HCT116 (cell line): ENCODE measurements around the gene MRPS35. TPM values are rescaled to one million over a fixed set of nuclear protein-coding genes. Genes with fewer than 3 reads are reported as not detected.

Experiments used
- ATAC-seq: fragments of 200-7000 bp; cut with Tn5 transposase; 2 replicates; pipeline ENCODE4 v1.9.1; 2020; ENCODE audit warnings: mild to moderate bottlenecking, moderate library complexity
- BruUV-seq: library from RNA; stranded (reverse); fragments of 400-500 nt; replicated peaks from 2 replicates; lab custom pipeline; 2021; lab: Mats Ljungman, UMichigan
- CTCF ChIA-PET: fragments of 300-600 bp; sonication (Branson Sonifier 250); formaldehyde crosslinking; loops from one replicate; lab custom pipeline; 2021; ENCODE audit warnings: antibody characterized with exemption; lab: Charles Lee
- POLR2A ChIA-PET: fragments of 300-600, 350-600 bp; sonication (Branson Sonifier 250); formaldehyde crosslinking; loops from one replicate; lab custom pipeline; 2021; ENCODE audit warnings: antibody characterized with exemption; lab: Charles Lee
- RAD21 ChIA-PET, 2 experiments: fragments of 300-600 bp; sonication (Branson Sonifier 250); formaldehyde crosslinking; loops; one replicate each; lab custom pipeline; 2023; ENCODE audit warnings: low total read pairs in 2 of 2; ENCODE audit not compliant: uncharacterized antibody in 2 of 2, unreplicated experiment in 2 of 2, low non-redundant PET in 1 of 2; lab: Charles Lee
- DNase-seq: peaks from one replicate; pipeline ENCODE4 v3.0.0-alpha.2; 2010; ENCODE audit warnings: low read depth, low spot score
- H2AFZ ChIP-seq: fragments of 200-600 bp; shearing (Covaris generic), sonication (generic); 2 replicates; pipeline ENCODE4 v1.6.1; 2017; ENCODE audit warnings: low read depth, mixed run types, mixed read lengths, antibody characterized with exemption, low read length; ENCODE audit not compliant: poor library complexity, severe bottlenecking
- H3K27ac ChIP-seq: 2 replicates; pipeline ENCODE4 v1.5.1; 2012; ENCODE audit warnings: low read depth, low read length
- H3K27me3 ChIP-seq: fragments of 200-600 bp; sonication (generic); 2 replicates; pipeline ENCODE4 v1.6.1; 2016; ENCODE audit warnings: mixed run types, low read length, mixed read lengths; ENCODE audit not compliant: insufficient read depth
- H3K36me3 ChIP-seq, 2 experiments: fragments of 200-500 bp in 1 of 2; fragments of 200-600 bp in 1 of 2; sonication (Bioruptor generic) in 1 of 2; sonication (generic) in 1 of 2; 2 replicates each; pipeline versions ENCODE4 v1.5.1 to v1.6.1; 2014 to 2016; ENCODE audit warnings: low read length in 2 of 2, inconsistent platforms in 1 of 2, mixed read lengths in 1 of 2, mixed run types in 1 of 2; ENCODE audit not compliant: insufficient read depth in 2 of 2, control insufficient read depth in 1 of 2
- H3K4me1 ChIP-seq, 2 experiments: fragments of 200-600 bp in 1 of 2; sonication (generic) in 1 of 2; 2 replicates each; pipeline versions ENCODE4 v1.5.1 to v1.6.1; 2012 to 2017; ENCODE audit warnings: low read length in 2 of 2, inconsistent platforms in 1 of 2, mild to moderate bottlenecking in 1 of 2, mixed read lengths in 1 of 2, mixed run types in 1 of 2, moderate library complexity in 1 of 2; ENCODE audit not compliant: insufficient read depth in 2 of 2, control insufficient read depth in 1 of 2
- H3K4me2 ChIP-seq: fragments of 200-600 bp; sonication (generic); 2 replicates; pipeline ENCODE4 v1.6.1; 2017; ENCODE audit warnings: mixed run types, low read length, mixed read lengths
- H3K4me3 ChIP-seq, 2 experiments: fragments of 200-600 bp in 1 of 2; sonication (generic) in 1 of 2; replicated peaks in 1 of 2; 2 replicates each; pipeline ENCODE4 v1.5.1; 2011 to 2016; ENCODE audit warnings: low read length in 2 of 2, control low read depth in 1 of 2, low read depth in 1 of 2, mild to moderate bottlenecking in 1 of 2, mixed read lengths in 1 of 2, mixed run types in 1 of 2
- H3K79me2 ChIP-seq: fragments of 200-600 bp; sonication (generic); 2 replicates; pipeline ENCODE4 v1.6.1; 2017; ENCODE audit warnings: mild to moderate bottlenecking, mixed run types, low read length, moderate library complexity, mixed read lengths; ENCODE audit not compliant: insufficient read depth
- H3K9ac ChIP-seq: fragments of 200-600 bp; sonication (generic); 2 replicates; pipeline ENCODE4 v1.6.1; 2016; ENCODE audit warnings: low read length, mixed read lengths
- H3K9me2 ChIP-seq: fragments of 200-600 bp; sonication (generic), shearing (Covaris generic); 2 replicates; pipeline ENCODE4 v1.6.1; 2017; ENCODE audit warnings: mixed run types, mild to moderate bottlenecking, moderate library complexity; ENCODE audit not compliant: insufficient read depth
- H3K9me3 ChIP-seq, 2 experiments: fragments of 200-500 bp in 1 of 2; fragments of 200-600 bp in 1 of 2; sonication (Bioruptor generic) in 1 of 2; sonication (generic) in 1 of 2; 2 replicates each; pipeline ENCODE4 v1.6.1; 2014 to 2017; ENCODE audit warnings: low read length in 2 of 2, mixed read lengths in 2 of 2, inconsistent platforms in 1 of 2, low read depth in 1 of 2, mild to moderate bottlenecking in 1 of 2, mixed run types in 1 of 2, moderate library complexity in 1 of 2; ENCODE audit not compliant: control insufficient read depth in 1 of 2, insufficient read depth in 1 of 2
- H4K20me1 ChIP-seq: fragments of 200-600 bp; sonication (generic), shearing (Covaris generic); 2 replicates; pipeline ENCODE4 v1.6.1; 2017; ENCODE audit warnings: mixed run types, mild to moderate bottlenecking, moderate library complexity; ENCODE audit not compliant: insufficient read depth
- CEBPB ChIP-seq: IDR thresholded peaks from 2 replicates; pipeline ENCODE4 v1.6.1; 2012; ENCODE audit warnings: low read depth
- EGR1 ChIP-seq: IDR thresholded peaks from 2 replicates; pipeline ENCODE4 v1.6.1; 2012; ENCODE audit warnings: low read depth
- RAD21 ChIP-seq: IDR thresholded peaks from 2 replicates; pipeline ENCODE4 v1.6.1; 2012; ENCODE audit warnings: low read depth, mild to moderate bottlenecking
- SP1 ChIP-seq: IDR thresholded peaks from 2 replicates; pipeline ENCODE4 v1.6.1; 2012; ENCODE audit warnings: low read depth
- intact Hi-C: fragments of 100-400 bp; cut with micrococcal nuclease; formaldehyde crosslinking; loops from 2 replicates; pipeline ENCODE4 v1.10.0; 2022
- total RNA-seq: library from RNA; stranded (reverse); gene quantifications from one replicate; pipeline ENCODE4 v1.2.1, GENCODE V29; 2021; ENCODE audit not compliant: unreplicated experiment
- TF ChIP-seq, protein P1 (sequence below), 3 experiments: fragments of 200-600 bp in 1 of 3; sonication (generic) in 1 of 3; IDR thresholded peaks in 2 of 3; conservative IDR thresholded peaks in 1 of 3; 2 replicates each; pipeline ENCODE4 v1.5.1; 2012 to 2017; ENCODE audit warnings: low read depth in 2 of 3, low read length in 2 of 3, antibody characterized with exemption in 1 of 3, borderline replicate concordance in 1 of 3, control low read depth in 1 of 3, mild to moderate bottlenecking in 1 of 3, mixed read lengths in 1 of 3, mixed run types in 1 of 3, moderate library complexity in 1 of 3; ENCODE audit not compliant: insufficient read depth in 1 of 3
- TF ChIP-seq, protein P2 (sequence below): IDR thresholded peaks from 2 replicates; pipeline ENCODE4 v1.6.1; 2012; ENCODE audit warnings: low read depth

The MRPS35 gene
- total RNA-seq, 1 experiment from 2014 or later = 55.4 TPM

DNA sequence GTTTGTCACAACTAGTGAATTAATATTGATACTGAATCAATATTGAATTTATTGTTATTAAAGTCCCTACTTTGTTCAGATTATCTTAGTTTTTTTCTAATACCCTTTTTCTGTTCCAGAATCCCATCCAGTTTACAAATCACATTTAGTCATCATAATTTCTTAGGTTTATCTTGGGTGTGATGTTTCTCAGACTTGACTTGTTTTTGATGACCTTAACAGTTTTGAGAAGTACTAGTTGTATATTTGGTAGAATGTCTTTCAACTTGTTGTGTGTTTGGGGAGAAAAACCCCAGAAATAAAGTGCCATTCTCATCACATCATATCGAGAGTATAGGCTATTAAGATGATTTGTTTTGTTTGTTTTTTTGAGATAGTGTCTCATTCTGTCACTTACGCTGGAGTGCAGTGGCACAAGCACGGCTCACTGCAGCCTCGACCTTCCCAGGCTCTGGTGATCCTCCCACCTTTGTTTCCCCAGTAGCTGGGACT is 19.5 kb downstream of the MRPS35 start:
- BruUV-seq = no TSS peak
- Histone ChIP-seq H3K9me2 (no peaks in the 10 kb centered on the region), H3K36me3 (peaks cover 5 to 11% of the 10 kb centered on the region in 2 experiments; a peak in 2 of 4 replicates), H3K4me3 (no peak overlapping the region), H2AFZ (no peak overlapping the region), H3K9ac (no peak overlapping the region), H3K27me3 (no peaks in the 10 kb centered on the region), H4K20me1 (0 out of 2 replicates have a peak, but pooled peaks cover 12% of the 10 kb centered on the region), H3K4me1 (no peaks in the 10 kb centered on the region)
- POLR2A ChIA-PET = no interaction called here
- CTCF ChIA-PET = no interaction called here
- no peak for DNase-seq
- RAD21 ChIA-PET = no interaction called here
- intact Hi-C loops = no loop called here
- TF ChIP-seq RAD21 (no peak), EGR1 (no peak)
- TF ChIP-seq, all 23 proteins: peak for 0
- ATAC-seq = no peak
- H3K27ac ChIP-seq = no peak overlapping the region
- no peak overlapping the region for H3K4me2 ChIP-seq
- H3K79me2 ChIP-seq = peaks cover 37% of the 10 kb centered on the region
- no peaks in the 10 kb centered on the region for H3K9me3 ChIP-seq

DNA sequence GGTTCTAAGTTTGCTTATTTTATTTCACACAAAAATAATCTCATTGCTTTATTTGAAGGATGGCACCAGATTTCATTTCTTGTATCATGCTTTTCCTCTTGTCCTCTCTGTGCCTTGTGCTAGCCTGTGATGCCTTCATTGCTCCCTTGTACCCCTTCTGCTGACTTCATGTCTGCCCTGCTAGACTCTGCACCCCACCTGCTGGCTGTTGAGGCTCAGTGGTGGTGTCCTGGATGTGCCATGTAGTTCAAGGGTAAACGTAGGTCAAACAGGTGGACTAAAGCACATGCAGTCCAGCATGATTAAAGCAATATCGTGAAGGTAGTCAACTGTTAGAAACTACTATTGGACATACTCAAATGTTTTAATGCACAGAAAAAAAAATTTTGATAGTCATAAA is 21.6 kb downstream of the MRPS35 start:
- H3K9ac ChIP-seq = no peak overlapping the region
- no peak overlapping the region for H2AFZ ChIP-seq
- RAD21 ChIA-PET = interaction anchor here (0.8 to 1.1 kb wide), 2 partner anchors 90 to 209 kb away, joined by 4 read pairs; no protein-coding TSS in a partner anchor
- H3K4me2 ChIP-seq = no peak overlapping the region
- H3K4me1 ChIP-seq = no peaks in the 10 kb centered on the region
- H3K36me3 ChIP-seq = peaks cover 6 to 19% of the 10 kb centered on the region in 2 experiments; a peak in 3 of 4 replicates
- no peak overlapping the region for H3K27ac ChIP-seq
- TF ChIP-seq, protein P1, sequence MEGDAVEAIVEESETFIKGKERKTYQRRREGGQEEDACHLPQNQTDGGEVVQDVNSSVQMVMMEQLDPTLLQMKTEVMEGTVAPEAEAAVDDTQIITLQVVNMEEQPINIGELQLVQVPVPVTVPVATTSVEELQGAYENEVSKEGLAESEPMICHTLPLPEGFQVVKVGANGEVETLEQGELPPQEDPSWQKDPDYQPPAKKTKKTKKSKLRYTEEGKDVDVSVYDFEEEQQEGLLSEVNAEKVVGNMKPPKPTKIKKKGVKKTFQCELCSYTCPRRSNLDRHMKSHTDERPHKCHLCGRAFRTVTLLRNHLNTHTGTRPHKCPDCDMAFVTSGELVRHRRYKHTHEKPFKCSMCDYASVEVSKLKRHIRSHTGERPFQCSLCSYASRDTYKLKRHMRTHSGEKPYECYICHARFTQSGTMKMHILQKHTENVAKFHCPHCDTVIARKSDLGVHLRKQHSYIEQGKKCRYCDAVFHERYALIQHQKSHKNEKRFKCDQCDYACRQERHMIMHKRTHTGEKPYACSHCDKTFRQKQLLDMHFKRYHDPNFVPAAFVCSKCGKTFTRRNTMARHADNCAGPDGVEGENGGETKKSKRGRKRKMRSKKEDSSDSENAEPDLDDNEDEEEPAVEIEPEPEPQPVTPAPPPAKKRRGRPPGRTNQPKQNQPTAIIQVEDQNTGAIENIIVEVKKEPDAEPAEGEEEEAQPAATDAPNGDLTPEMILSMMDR (IDR thresholded peaks at IDR 0.05 in 2 of 3, conservative IDR thresholded peaks at IDR 0.05 in 1 of 3; ENCODE audit: borderline replicate concordance in 1 of 3, insufficient read depth in 1 of 3, low read depth in 2 of 3, low read length in 2 of 3) = peak in 2 of 3 experiments; percentile 33 to 43; a peak in 4 of 6 replicates
- TF ChIP-seq SP1 (no peak), CEBPB (no peak)
- TF ChIP-seq, protein P2, sequence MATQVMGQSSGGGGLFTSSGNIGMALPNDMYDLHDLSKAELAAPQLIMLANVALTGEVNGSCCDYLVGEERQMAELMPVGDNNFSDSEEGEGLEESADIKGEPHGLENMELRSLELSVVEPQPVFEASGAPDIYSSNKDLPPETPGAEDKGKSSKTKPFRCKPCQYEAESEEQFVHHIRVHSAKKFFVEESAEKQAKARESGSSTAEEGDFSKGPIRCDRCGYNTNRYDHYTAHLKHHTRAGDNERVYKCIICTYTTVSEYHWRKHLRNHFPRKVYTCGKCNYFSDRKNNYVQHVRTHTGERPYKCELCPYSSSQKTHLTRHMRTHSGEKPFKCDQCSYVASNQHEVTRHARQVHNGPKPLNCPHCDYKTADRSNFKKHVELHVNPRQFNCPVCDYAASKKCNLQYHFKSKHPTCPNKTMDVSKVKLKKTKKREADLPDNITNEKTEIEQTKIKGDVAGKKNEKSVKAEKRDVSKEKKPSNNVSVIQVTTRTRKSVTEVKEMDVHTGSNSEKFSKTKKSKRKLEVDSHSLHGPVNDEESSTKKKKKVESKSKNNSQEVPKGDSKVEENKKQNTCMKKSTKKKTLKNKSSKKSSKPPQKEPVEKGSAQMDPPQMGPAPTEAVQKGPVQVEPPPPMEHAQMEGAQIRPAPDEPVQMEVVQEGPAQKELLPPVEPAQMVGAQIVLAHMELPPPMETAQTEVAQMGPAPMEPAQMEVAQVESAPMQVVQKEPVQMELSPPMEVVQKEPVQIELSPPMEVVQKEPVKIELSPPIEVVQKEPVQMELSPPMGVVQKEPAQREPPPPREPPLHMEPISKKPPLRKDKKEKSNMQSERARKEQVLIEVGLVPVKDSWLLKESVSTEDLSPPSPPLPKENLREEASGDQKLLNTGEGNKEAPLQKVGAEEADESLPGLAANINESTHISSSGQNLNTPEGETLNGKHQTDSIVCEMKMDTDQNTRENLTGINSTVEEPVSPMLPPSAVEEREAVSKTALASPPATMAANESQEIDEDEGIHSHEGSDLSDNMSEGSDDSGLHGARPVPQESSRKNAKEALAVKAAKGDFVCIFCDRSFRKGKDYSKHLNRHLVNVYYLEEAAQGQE = no peak
- ATAC-seq = peak; percentile 83
- intact Hi-C loops = loop anchor here (2.0 kb wide), 1 partner anchor 1141 kb away; no protein-coding TSS in a partner anchor
- peaks cover 12% of the 10 kb centered on the region; the same call in 1 of the 2 replicates for H4K20me1 ChIP-seq
- BruUV-seq = no TSS peak
- no peak for DNase-seq
- CTCF ChIA-PET = interaction anchor here (0.6 to 2.5 kb wide), 18 partner anchors 9 to 1270 kb away, joined by 3 to 25 read pairs (median 4); no protein-coding TSS in a partner anchor
- H3K9me2 ChIP-seq = no peaks in the 10 kb centered on the region
- POLR2A ChIA-PET = no interaction called here
- H3K79me2 ChIP-seq = peaks cover 26% of the 10 kb centered on the region
- no peaks in the 10 kb centered on the region for H3K9me3 ChIP-seq
- no peaks in the 10 kb centered on the region for H3K27me3 ChIP-seq
- no peak overlapping the region for H3K4me3 ChIP-seq
